ENCODE results near the gene SAMD4A.
A peak's percentile ranks its signal among the peaks of the same experiment; 100 is the strongest.

SAMD4A gene

GRCh38 chr14:54767450-54767849 lies 200.5 kb downstream of the SAMD4A start:
- TF ChIP-seq TAF1 (IDR thresholded peaks at IDR 0.05; ENCODE audit: low read depth, low read length) (no peak), SPI1 (IDR thresholded peaks at IDR 0.05; ENCODE audit: low read depth, low read length) (no peak), PAX5 (IDR thresholded peaks at IDR 0.05; ENCODE audit: insufficient read depth, low read length, severe bottlenecking) (no peak), POLR2AphosphoS5 (IDR thresholded peaks at IDR 0.05; ENCODE audit: low read depth, low read length) (no peak), POU2F2 (IDR thresholded peaks at IDR 0.05; ENCODE audit: low read depth, low read length) (no peak), POLR2A (IDR thresholded peaks at IDR 0.05; ENCODE audit: low read depth, low read length) (no peak)
- FAIRE-seq (no peak), DNase-seq (ENCODE audit: insufficient read length, low spot score) (no peak)

- FAIRE-seq (no peak), DNase-seq (ENCODE audit: insufficient read length, low spot score) (no peak)
- TF ChIP-seq PAX5 (IDR thresholded peaks at IDR 0.05; ENCODE audit: insufficient read depth, low read length, severe bottlenecking) (no peak), POLR2AphosphoS5 (IDR thresholded peaks at IDR 0.05; ENCODE audit: low read depth, low read length) (no peak), TAF1 (IDR thresholded peaks at IDR 0.05; ENCODE audit: low read depth, low read length) (no peak), POLR2A (IDR thresholded peaks at IDR 0.05; ENCODE audit: low read depth, low read length) (no peak), SPI1 (IDR thresholded peaks at IDR 0.05; ENCODE audit: low read depth, low read length) (no peak), POU2F2 (IDR thresholded peaks at IDR 0.05; ENCODE audit: low read depth, low read length) (no peak)
Measured at GRCh38 chr14:54768501-54769129, 201.7 kb downstream of the SAMD4A start.

- no peak for DNase-seq (ENCODE audit: insufficient read length, low spot score)
- TF ChIP-seq TAF1 (IDR thresholded peaks at IDR 0.05; ENCODE audit: low read depth, low read length) (no peak), POLR2A (IDR thresholded peaks at IDR 0.05; ENCODE audit: low read depth, low read length) (no peak), POU2F2 (IDR thresholded peaks at IDR 0.05; ENCODE audit: low read depth, low read length) (no peak)
- FAIRE-seq, result no peak
Measured at GRCh38 chr14:54769951-54770863, 203.3 kb downstream of the SAMD4A start.

DNA sequence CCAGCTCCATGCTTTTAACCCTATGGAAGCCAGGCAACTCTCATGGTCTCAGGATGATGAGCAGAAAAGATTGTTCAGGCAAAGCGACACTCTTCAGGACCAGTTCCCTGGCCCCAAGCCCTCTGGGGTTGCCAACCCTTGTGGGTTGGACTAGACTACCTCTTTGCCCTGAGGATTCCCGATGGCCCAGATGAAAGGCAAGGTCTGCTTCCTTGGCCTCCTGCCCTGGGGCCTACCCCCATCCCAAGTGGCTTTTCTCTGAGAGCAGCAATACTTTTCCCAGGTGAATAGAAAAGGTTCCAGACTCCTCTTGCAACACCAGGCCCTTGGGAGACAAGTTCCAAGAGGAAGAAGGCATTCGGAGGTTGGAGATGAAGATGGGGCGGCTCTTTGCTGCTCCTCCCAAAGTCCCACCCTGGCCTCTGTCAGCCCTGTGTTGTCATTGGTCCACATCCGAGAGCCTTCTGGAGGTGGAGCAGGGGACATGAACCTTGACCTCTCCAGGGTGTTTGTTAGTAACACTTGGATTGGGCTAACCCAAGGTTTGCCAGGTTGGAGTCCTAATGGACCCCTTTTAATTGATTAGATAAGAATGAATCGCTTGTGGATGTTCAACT lies 204.6 kb downstream of the SAMD4A start:
- FAIRE-seq (no peak), DNase-seq (ENCODE audit: insufficient read length, low spot score) (no peak)
- no peak for TF ChIP-seq SPI1 (IDR thresholded peaks at IDR 0.05; ENCODE audit: low read depth, low read length)
- TF ChIP-seq TAF1 (IDR thresholded peaks at IDR 0.05; ENCODE audit: low read depth, low read length), result no peak
- TF ChIP-seq PAX5 (IDR thresholded peaks at IDR 0.05; ENCODE audit: insufficient read depth, low read length, severe bottlenecking), result no peak
- no peak for TF ChIP-seq POU2F2 (IDR thresholded peaks at IDR 0.05; ENCODE audit: low read depth, low read length)
- TF ChIP-seq POLR2AphosphoS5 (IDR thresholded peaks at IDR 0.05; ENCODE audit: low read depth, low read length), result no peak

GRCh38 chr14:54772451-54772881 lies 205.5 kb downstream of the SAMD4A start:
- no peak for TF ChIP-seq TAF1 (IDR thresholded peaks at IDR 0.05; ENCODE audit: low read depth, low read length)
- no peak for TF ChIP-seq POLR2A (IDR thresholded peaks at IDR 0.05; ENCODE audit: low read depth, low read length)
- no peak for TF ChIP-seq POU2F2 (IDR thresholded peaks at IDR 0.05; ENCODE audit: low read depth, low read length)
- no peak for TF ChIP-seq POLR2AphosphoS5 (IDR thresholded peaks at IDR 0.05; ENCODE audit: low read depth, low read length)
- TF ChIP-seq SPI1 (IDR thresholded peaks at IDR 0.05; ENCODE audit: low read depth, low read length), result no peak
- no peak for TF ChIP-seq PAX5 (IDR thresholded peaks at IDR 0.05; ENCODE audit: insufficient read depth, low read length, severe bottlenecking)
- no peak for DNase-seq (ENCODE audit: insufficient read length, low spot score)
- peak; percentile 23 for FAIRE-seq

- DNase-seq (ENCODE audit: insufficient read length, low spot score), result peak; percentile 66
- FAIRE-seq, result no peak
- TF ChIP-seq POU2F2 (IDR thresholded peaks at IDR 0.05; ENCODE audit: low read depth, low read length), result no peak
Measured at GRCh38 chr14:54773171-54774006, 206.5 kb downstream of the SAMD4A start.

- no peak for DNase-seq (ENCODE audit: insufficient read length, low spot score)
- TF ChIP-seq SPI1 (IDR thresholded peaks at IDR 0.05; ENCODE audit: low read depth, low read length) (no peak), POLR2A (IDR thresholded peaks at IDR 0.05; ENCODE audit: low read depth, low read length) (no peak), POU2F2 (IDR thresholded peaks at IDR 0.05; ENCODE audit: low read depth, low read length) (no peak), PAX5 (IDR thresholded peaks at IDR 0.05; ENCODE audit: insufficient read depth, low read length, severe bottlenecking) (no peak), TAF1 (IDR thresholded peaks at IDR 0.05; ENCODE audit: low read depth, low read length) (no peak), POLR2AphosphoS5 (IDR thresholded peaks at IDR 0.05; ENCODE audit: low read depth, low read length) (no peak)
- no peak for FAIRE-seq
Measured at GRCh38 chr14:54774824-54775223, 207.9 kb downstream of the SAMD4A start.

- TF ChIP-seq POU2F2 (IDR thresholded peaks at IDR 0.05; ENCODE audit: low read depth, low read length) (no peak), PAX5 (IDR thresholded peaks at IDR 0.05; ENCODE audit: insufficient read depth, low read length, severe bottlenecking) (no peak), POLR2AphosphoS5 (IDR thresholded peaks at IDR 0.05; ENCODE audit: low read depth, low read length) (no peak), TAF1 (IDR thresholded peaks at IDR 0.05; ENCODE audit: low read depth, low read length) (no peak), POLR2A (IDR thresholded peaks at IDR 0.05; ENCODE audit: low read depth, low read length) (no peak), SPI1 (IDR thresholded peaks at IDR 0.05; ENCODE audit: low read depth, low read length) (no peak)
- DNase-seq (ENCODE audit: insufficient read length, low spot score) (no peak), FAIRE-seq (peak; percentile 26)
Measured at GRCh38 chr14:54775486-54776140, 208.7 kb downstream of the SAMD4A start.

All from GM12891 (cell line).